GM18858 (cell line): ENCODE data around the gene FXYD4.

Experiments
- ATAC-seq: cut with Tn5 transposase; IDR thresholded peaks from one replicate; pipeline ENCODE4 v1.9.1; 2021; ENCODE audit not compliant: unreplicated experiment

Gene FXYD4

DNA sequence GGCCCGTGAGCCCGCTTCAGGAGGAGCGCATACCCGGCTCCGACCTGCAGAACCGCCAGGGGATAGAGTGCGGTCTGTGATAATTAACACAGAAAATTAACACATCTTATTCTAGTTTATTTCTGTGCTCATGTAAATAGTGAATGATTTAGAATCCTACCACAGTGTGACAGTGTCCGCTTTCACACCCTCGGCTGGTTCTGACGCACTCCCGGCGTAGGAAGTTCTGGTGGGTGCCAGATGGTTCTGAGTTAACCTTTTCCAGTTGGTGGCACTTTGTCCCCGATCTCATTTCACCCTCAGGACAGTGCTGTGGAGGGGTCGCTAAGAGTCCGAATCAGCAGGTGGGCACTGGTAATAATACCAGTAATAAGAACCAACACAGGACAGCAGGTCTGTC lies 28.3 kb upstream of the FXYD4 start:
- no peak for ATAC-seq

DNA sequence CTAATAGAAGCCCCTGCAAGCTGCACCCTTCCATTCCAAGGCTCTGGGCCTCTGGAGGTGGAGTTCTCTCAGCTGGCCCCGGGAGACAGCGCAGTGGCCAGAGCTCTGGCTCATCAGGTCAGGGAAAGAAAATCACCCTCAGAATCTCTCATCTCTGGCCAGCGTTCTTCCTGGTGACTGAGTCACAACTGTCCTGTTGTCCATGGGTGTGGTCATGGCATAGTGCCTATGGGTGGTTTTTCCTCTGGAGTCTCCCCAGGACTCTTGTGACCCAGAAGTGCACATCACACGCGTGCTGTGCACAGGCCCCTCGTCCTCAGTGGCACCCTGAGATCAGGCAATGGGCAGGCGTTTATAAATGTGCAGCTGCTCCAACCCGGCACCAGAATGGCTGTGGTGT lies 27.4 kb upstream of the FXYD4 start:
- ATAC-seq = no peak

DNA sequence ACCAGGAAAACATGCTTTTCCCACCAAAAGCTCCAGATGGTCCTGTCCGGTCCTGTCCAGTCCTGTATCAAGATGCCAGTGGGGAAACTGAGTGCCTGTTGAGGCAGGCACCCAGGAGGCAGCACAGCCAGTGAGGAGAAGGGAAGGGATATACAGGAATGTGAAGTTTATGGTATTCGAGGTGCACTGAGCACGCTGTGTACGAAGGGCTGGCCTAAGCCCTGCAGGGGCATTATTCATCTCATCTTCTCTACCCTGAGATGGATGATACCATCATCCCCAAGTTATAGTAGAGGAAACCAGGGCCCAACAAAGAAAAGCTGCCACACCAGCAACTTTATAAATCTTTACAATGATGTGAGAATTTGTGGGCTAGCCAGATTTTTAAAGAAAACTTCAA lies 23.4 kb upstream of the FXYD4 start:
- no peak for ATAC-seq

DNA sequence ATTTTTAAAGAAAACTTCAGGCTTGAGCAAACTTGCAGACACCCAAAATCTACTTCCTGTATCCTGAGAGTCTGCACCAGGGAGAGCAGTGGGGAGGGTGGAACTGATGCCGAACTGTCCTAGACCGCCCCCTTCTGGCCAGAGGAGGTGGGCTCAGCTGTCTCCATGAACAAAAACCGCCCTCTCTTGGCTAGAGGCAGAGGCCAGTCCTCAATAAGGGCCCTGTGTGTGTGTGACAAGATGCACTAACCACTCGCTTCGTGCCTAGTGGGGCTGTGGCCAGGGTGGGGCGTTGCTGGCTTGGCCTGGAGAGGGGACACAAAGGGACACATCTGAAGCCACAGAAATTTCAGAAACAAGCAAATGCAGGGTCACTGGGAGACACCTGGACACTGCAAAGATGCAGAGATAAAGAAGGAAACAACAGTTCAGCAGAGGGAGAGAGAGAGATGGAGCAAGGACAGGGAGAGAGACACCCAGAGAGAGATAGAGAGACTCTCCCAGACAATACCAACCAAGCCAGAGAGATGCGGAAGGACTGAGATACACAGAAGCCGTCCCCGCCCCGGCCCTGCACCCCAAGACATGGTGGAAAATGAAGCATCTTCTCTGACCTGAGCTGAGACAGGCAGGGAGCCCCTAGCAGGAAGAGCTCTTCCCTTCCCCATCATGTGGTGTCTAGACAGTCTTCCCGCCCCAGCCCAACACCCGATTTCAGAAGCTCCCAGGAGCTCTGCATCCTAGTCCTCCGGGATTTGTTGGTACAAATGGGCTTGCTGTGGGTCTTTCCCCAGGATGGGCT lies 22.7 kb upstream of the FXYD4 start:
- ATAC-seq = peak; percentile 99

GRCh38 chr10:43350156-43350555 lies 21.3 kb upstream of the FXYD4 start:
- no peak for ATAC-seq

- ATAC-seq = no peak
These were observed 20.8 kb upstream of the FXYD4 start for GRCh38 chr10:43350686-43351085.

DNA sequence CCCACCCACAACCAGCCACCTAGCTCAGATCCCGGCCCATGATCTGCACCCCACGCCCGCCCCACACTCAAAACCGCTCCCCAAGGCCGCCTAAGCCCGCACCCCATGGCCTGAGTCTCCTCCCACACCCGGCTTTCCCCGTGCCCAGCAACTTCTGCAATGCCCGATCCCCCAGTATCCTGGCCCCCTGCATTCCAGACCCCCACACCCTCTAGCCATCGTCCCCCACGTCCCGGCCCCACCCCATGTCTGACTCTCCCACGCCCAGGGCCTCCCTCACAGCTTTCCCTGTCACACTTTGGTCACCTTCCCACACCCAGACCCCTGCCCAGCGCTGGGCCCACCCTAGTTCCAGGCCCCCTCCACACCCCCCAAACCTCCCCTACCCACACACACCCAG lies 20.1 kb upstream of the FXYD4 start:
- no peak for ATAC-seq

DNA sequence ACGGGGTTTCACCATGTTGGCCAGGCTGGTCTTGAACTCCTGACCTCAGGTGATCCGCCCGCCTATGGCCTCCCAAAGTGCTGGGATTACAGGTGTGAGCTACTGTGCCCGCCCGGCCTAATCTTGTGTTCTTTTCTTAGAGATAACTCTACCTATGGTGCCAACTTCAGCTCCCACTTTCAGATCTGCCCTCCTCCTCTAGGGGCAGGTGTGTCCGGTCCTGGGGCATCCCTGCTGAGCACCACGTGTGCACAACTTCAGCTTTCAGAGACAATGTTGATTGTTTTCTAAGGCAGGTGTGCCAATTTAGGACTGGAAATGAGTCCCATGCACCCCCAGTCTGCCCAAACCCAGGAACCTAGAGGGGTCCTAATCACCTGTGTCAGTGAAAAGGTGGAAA lies 18.5 kb upstream of the FXYD4 start:
- no peak for ATAC-seq

DNA sequence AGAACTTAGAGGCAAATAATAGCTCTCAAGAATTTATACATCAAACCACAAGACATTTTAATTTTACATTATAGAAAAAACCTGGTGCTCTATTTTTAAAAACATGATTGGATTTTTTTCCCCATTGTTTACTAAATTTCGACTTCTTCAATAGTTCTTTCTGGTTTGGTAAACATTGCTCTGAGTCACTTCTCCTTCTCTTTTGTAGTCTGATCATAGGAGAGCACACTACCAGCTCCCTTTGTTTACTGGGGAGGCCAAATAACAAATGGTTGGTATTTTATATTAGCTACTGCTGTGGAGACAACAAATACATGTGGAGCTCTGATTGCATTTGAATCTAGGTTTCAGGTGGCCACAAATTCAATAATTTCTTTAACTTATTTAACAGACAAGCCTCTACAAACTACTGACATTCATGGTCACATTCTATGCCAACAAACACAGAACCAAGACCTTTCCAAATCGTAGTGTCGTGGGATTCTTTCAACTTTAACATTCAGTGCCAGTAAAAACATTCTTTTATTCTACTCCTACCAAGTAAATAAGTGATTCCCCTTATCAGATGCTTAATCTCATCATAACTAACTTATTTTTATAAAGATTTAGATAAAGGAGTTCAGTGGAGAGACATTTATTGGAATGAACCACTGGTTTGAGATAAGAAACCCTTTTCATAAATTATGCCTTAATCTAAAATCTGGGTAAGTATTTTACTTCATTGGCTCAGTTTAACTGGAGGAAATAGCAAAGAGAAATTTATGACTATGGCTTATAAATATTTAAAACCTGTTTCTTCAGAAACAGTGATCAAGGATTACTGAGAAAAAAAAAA lies 17.7 kb upstream of the FXYD4 start:
- ATAC-seq = no peak

DNA sequence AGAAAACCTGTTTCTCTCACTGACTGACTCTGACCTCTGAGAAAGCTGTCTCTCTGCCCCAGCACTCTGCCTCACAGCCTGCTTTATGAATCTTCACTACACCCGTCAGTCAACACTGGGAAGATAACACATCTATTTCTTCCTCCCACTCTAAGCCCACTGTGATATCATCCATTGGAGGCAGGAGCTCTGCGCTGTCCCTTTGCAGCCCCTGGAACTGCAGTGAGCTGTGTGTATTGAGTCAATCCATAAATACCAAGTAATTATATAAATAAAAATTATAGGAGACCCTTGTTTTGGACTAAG lies 17.2 kb upstream of the FXYD4 start:
- no peak for ATAC-seq

- ATAC-seq = no peak
These were observed 16.5 kb upstream of the FXYD4 start for GRCh38 chr10:43354879-43355380.

GRCh38 chr10:43355749-43356371 lies 15.6 kb upstream of the FXYD4 start:
- ATAC-seq = no peak

DNA sequence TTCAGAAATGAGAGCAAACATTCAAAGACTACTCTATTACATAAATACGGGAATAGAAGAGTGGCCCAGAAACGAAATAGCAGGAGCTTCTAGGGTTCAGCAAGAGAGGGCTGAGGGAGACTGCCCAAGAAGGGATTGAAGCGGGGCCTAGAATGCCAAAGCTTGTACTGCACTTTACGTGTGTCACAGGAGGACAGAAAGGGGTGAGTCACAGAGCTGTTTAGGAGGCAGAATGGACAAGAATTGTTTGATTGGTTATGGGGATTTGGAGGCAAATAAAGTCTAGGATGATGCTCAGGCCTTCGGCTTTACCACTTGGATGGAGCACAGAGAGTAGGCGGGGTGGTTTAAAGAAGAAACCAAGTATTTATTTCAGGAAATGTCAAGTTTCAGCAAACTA lies 11.3 kb upstream of the FXYD4 start:
- no peak for ATAC-seq

GRCh38 chr10:43361547-43362190 lies 9.8 kb upstream of the FXYD4 start:
- ATAC-seq = no peak

GRCh38 chr10:43362191-43362839 lies 9.1 kb upstream of the FXYD4 start:
- ATAC-seq = peak; percentile 93

DNA sequence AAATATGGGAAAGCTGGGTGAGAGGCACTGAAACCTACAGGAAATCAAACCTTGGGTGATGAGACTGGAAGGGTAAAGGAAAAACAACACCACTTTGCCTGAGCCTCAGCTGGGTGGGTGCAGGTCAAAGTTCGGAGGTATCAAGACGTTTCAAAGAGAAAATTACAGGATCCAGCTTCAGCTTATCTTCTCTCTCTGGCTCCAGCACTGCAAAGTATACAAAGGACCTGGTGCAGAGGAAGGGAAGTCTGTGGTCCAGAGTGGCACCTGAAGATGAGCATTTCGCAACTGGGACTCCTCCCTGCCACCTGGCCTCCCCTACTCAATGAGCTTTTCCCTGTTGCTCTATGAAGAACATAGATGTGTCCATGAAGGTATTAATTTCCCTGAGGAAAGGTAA lies 6.4 kb upstream of the FXYD4 start:
- no peak for ATAC-seq

- no peak for ATAC-seq
These were observed 1.5 kb upstream of the FXYD4 start for GRCh38 chr10:43369921-43370320.

DNA sequence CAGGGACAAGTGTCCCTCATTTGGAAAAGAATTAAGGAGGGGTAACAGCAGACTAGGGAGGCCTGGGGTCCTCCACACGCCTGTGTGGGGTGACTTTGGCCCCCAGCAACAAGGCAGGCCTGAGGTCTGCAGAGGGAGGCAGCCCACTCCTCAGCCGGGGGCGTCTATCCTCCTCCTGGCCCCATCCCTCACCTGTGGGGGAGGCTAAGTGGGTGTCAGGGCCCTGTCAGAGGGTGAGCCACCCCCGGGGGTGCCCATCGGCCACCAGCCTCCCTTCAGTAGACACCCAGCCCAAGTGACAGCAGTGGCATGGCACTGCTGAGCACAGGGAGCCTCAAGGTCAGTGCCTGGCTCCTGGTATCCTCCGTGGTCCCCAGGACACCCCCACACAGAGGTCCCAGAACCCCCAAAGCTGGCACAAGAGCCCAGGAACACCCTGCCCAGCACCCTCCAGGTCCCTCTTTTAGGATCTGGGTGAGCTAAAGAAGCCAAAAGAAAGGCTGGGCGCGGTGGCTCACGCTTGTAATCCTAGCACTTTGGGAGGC lies 693 bp upstream of the FXYD4 start:
- no peak for ATAC-seq

DNA sequence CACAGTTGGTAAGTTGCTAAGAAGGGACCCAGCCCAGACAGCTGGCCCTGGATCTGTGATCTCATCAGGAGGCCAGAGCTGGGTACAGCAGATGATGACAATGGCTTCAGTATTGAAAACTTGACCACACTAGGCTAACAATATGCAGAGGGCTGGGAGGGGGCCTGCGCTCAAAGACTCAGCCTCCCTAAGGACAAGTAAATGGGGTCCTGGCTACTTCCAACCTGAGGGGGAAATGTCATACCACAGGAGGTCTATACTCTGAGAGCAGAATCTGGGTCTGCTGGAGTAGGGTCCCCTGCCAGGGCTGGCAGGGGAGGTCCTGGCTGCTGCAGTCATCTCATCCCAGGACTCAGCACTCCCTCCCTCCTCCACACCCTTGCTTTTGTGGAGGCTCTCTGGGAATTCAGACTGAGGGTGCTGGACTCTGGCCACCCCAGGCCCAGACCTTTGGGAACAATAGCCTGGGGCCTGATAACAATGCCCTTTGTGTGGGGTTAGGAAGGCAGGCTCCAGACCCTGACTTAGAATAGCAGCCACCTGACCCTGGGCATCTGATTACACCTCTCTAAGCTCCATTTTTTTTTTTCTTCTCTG lies 1.4 kb downstream of the FXYD4 start:
- no peak for ATAC-seq

DNA sequence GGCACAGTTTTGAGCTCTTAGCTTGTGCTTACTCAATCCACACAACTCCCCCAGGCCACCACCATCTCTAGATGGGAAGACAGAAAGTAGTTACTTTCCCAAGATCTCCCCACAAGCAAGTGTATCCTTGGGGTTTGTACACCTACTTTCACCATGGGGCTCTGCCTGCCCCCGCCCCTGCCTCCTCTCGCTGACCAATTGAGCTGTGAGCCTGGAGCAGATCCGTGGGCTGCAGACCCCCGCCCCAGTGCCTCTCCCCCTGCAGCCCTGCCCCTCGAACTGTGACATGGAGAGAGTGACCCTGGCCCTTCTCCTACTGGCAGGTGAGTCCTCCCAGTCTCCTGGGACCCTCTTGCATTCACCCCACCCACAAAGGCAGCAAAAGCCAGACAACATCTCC lies 2.0 kb downstream of the FXYD4 start:
- ATAC-seq = no peak
